ENCODE results near the gene DIPK1B. TPM values are rescaled to one million over a fixed set of nuclear protein-coding genes. Genes with fewer than 3 reads are reported as not detected.

DIPK1B gene
- total RNA-seq, 1 experiment from 2014 or later: not detected

GRCh38 chr9:136738960-136739359, 26.6 kb downstream of the DIPK1B start:
- no peak for DNase-seq (ENCODE audit: low spot score)

GRCh38 chr9:136739509-136739908, 27.1 kb downstream of the DIPK1B start:
- DNase-seq (ENCODE audit: low spot score): no peak

GRCh38 chr9:136740069-136740468, 27.7 kb downstream of the DIPK1B start:
- no peak for DNase-seq (ENCODE audit: low spot score)

- DNase-seq (ENCODE audit: low spot score): no peak
These were observed 28.1 kb downstream of the DIPK1B start for GRCh38 chr9:136740491-136740890.

- DNase-seq (ENCODE audit: low spot score): no peak
These were observed 28.9 kb downstream of the DIPK1B start for GRCh38 chr9:136740971-136741882.

- DNase-seq (ENCODE audit: low spot score): no peak
These were observed 29.7 kb downstream of the DIPK1B start for GRCh38 chr9:136741883-136742571.

- DNase-seq (ENCODE audit: low spot score): no peak
These were observed 30.4 kb downstream of the DIPK1B start, which contains the start of gene LCN10 for GRCh38 chr9:136742591-136743391. Gene LCN10, minus strand, starts transcription at chr9:136742940. Its CDS starts 37 bp downstream, at chr9:136742903.

- DNase-seq (ENCODE audit: low spot score): no peak
These were observed 31.4 kb downstream of the DIPK1B start for GRCh38 chr9:136743639-136744211.

- no peak for DNase-seq (ENCODE audit: low spot score)
These were observed 32.4 kb downstream of the DIPK1B start for GRCh38 chr9:136744773-136745172.

GRCh38 chr9:136745389-136746154, 33.2 kb downstream of the DIPK1B start:
- no peak for DNase-seq (ENCODE audit: low spot score)

GRCh38 chr9:136746155-136746490, 33.8 kb downstream of the DIPK1B start:
- no peak for DNase-seq (ENCODE audit: low spot score)

GRCh38 chr9:136746621-136747020, 34.2 kb downstream of the DIPK1B start:
- DNase-seq (ENCODE audit: low spot score): no peak

- DNase-seq (ENCODE audit: low spot score): no peak
These were observed 35.0 kb downstream of the DIPK1B start for GRCh38 chr9:136747161-136748060.

- DNase-seq (ENCODE audit: low spot score): no peak
These were observed 35.8 kb downstream of the DIPK1B start, which contains the start of gene LCN6 for GRCh38 chr9:136748201-136748600. Gene LCN6, minus strand, starts transcription at chr9:136748525. Its CDS starts 42 bp downstream, at chr9:136748483.

- no peak for DNase-seq (ENCODE audit: low spot score)
These were observed 36.6 kb downstream of the DIPK1B start for GRCh38 chr9:136748666-136749611.

GRCh38 chr9:136750526-136750925, 38.2 kb downstream of the DIPK1B start:
- no peak for DNase-seq (ENCODE audit: low spot score)

GRCh38 chr9:136751244-136751643, 38.9 kb downstream of the DIPK1B start:
- DNase-seq (ENCODE audit: low spot score): no peak

- DNase-seq (ENCODE audit: low spot score): no peak
These were observed 39.4 kb downstream of the DIPK1B start for GRCh38 chr9:136751814-136752213.
